ENCODE measurements around the gene FAM200B.

FAM200B gene

GRCh38 chr4:15681372-15682241 is at the start of gene FAM200B:
Gene FAM200B (plus strand): TSS chr4:15681827. CDS start chr4:15686978, 5,151 bp downstream.
- DNase-seq = peak; percentile 95

- no peak for DNase-seq
These were observed 44.8 kb upstream of the FAM200B start for GRCh38 chr4:15636818-15637217.

GRCh38 chr4:15638418-15638817 is 43.2 kb upstream of the FAM200B start:
- no peak for DNase-seq

- no peak for DNase-seq
These were observed 33.0 kb upstream of the FAM200B start for GRCh38 chr4:15648600-15648999.

- peak; percentile 79 for DNase-seq
These were observed 31.6 kb upstream of the FAM200B start for GRCh38 chr4:15649914-15650545.

- DNase-seq = no peak
These were observed 30.0 kb upstream of the FAM200B start for GRCh38 chr4:15651676-15652075.

GRCh38 chr4:15652191-15652590 is 29.4 kb upstream of the FAM200B start:
- DNase-seq = no peak

- no peak for DNase-seq
These were observed 28.8 kb upstream of the FAM200B start for GRCh38 chr4:15652841-15653240.

GRCh38 chr4:15653420-15653819 is 28.2 kb upstream of the FAM200B start:
- no peak for DNase-seq

- no peak for DNase-seq
These were observed 27.6 kb upstream of the FAM200B start for GRCh38 chr4:15653864-15654592.

- peak; percentile 19 for DNase-seq
These were observed 26.9 kb upstream of the FAM200B start for GRCh38 chr4:15654593-15655222.

GRCh38 chr4:15655223-15656037 is 26.2 kb upstream of the FAM200B start, which contains the start of gene FBXL5:
Gene FBXL5 (minus strand): TSS chr4:15655357. CDS start chr4:15655287, 70 bp downstream.
- DNase-seq = peak; percentile 79

GRCh38 chr4:15656038-15656470 is 25.6 kb upstream of the FAM200B start:
- DNase-seq = no peak

GRCh38 chr4:15657366-15657765 is 24.3 kb upstream of the FAM200B start:
- no peak for DNase-seq

GRCh38 chr4:15658136-15658770 is 23.4 kb upstream of the FAM200B start:
- no peak for DNase-seq

- DNase-seq = no peak
These were observed 22.8 kb upstream of the FAM200B start for GRCh38 chr4:15658781-15659180.

- DNase-seq = no peak
These were observed 21.7 kb upstream of the FAM200B start for GRCh38 chr4:15659768-15660570.

GRCh38 chr4:15665753-15666365 is 15.8 kb upstream of the FAM200B start:
- DNase-seq = no peak

GRCh38 chr4:15667006-15667405 is 14.6 kb upstream of the FAM200B start:
- DNase-seq = no peak
